ENCODE results near the gene RNF5. TPM values are rescaled to one million over a fixed set of nuclear protein-coding genes. Genes with fewer than 3 reads are reported as not detected.

RNF5 gene
- total and polyA plus RNA-seq, 10 of the 15 experiments (the other 5 are each of a cell fraction or from before 2014, with no cell fraction given): 31.4 to 114 (median 62.8) TPM

DNA sequence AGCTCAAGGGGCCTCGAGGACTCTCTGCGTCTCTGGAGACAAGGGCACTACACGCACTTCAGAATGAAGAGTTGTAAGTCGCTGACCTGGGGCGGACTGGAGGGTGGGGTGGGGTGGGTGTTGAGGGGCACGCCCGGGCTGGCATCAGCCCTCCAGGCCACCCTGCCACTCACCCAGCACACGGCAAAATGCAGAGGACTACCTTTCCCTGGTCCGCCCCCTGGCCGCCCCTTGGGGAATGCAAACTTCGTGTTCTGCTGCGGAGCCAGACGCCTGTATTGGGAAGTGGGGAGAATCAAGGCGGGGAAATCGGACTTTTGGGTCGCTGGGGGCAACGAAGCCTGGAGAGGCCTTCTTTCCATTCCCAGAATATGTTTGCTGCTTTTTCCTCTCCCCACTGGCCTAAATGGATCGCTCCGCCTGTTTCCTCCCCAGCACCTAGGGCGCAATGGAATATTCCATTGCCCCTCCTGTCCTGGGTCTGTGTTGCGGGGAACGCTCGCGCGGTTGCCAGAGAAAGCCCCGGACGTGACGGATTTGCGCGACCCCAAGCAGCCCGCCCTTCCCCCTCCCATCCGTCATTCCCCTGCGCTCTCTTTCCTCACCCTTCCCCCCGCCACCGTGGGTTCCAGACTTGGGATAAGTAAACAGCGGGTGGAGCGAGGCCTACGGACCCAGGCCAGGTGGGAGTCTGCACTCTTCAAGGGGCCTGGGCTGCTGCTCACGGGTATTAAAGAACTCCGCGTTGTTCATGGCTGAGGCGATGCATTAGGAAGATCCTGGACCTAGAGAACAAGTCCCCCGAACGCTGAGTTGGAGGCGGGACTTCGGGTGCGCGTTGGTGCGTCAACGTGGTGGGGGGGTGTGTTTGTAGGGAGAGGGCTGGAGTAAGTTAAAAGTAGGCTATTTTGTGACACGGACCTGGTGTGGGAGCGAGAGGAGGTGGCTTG lies 24.4 kb upstream of the RNF5 start, which contains the start of gene PPT2 (continued):
- no peak for TF ChIP-seq KDM1A (IDR thresholded peaks at IDR 0.05; ENCODE audit: borderline replicate concordance)
- peak; percentile 75 for TF ChIP-seq GABPA (IDR thresholded peaks at IDR 0.05; ENCODE audit: low read depth)
- peak; percentile 82 for TF ChIP-seq BHLHE40 (IDR thresholded peaks at IDR 0.05; ENCODE audit: borderline replicate concordance in 1 of 2, low read depth in 2 of 2, low read length in 1 of 2)
- TF ChIP-seq DPF2 (IDR thresholded peaks at IDR 0.05): no peak
- TF ChIP-seq, protein P1, sequence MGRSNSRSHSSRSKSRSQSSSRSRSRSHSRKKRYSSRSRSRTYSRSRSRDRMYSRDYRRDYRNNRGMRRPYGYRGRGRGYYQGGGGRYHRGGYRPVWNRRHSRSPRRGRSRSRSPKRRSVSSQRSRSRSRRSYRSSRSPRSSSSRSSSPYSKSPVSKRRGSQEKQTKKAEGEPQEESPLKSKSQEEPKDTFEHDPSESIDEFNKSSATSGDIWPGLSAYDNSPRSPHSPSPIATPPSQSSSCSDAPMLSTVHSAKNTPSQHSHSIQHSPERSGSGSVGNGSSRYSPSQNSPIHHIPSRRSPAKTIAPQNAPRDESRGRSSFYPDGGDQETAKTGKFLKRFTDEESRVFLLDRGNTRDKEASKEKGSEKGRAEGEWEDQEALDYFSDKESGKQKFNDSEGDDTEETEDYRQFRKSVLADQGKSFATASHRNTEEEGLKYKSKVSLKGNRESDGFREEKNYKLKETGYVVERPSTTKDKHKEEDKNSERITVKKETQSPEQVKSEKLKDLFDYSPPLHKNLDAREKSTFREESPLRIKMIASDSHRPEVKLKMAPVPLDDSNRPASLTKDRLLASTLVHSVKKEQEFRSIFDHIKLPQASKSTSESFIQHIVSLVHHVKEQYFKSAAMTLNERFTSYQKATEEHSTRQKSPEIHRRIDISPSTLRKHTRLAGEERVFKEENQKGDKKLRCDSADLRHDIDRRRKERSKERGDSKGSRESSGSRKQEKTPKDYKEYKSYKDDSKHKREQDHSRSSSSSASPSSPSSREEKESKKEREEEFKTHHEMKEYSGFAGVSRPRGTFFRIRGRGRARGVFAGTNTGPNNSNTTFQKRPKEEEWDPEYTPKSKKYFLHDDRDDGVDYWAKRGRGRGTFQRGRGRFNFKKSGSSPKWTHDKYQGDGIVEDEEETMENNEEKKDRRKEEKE (IDR thresholded peaks at IDR 0.05): peak; percentile 80
- no peak for TF ChIP-seq NFIC (IDR thresholded peaks at IDR 0.05; ENCODE audit: low read depth, low read length)
- no peak for TF ChIP-seq ZSCAN29 (IDR thresholded peaks at IDR 0.05)
- 0 out of 2 replicates have a peak, but pooled peaks have one; percentile 20 for TF ChIP-seq GATAD2B (conservative IDR thresholded peaks at IDR 0.05; ENCODE audit: low read depth)
- 0 out of 2 replicates have a peak, but pooled peaks have one; percentile 8 for TF ChIP-seq SMC3 (IDR thresholded peaks at IDR 0.05; ENCODE audit: borderline replicate concordance, low read length)
- TF ChIP-seq NR2F1 (conservative IDR thresholded peaks at IDR 0.05): no peak
- no peak for TF ChIP-seq PAX5 (IDR thresholded peaks at IDR 0.05; ENCODE audit: borderline replicate concordance, low read depth, low read length)
- TF ChIP-seq, protein P2, sequence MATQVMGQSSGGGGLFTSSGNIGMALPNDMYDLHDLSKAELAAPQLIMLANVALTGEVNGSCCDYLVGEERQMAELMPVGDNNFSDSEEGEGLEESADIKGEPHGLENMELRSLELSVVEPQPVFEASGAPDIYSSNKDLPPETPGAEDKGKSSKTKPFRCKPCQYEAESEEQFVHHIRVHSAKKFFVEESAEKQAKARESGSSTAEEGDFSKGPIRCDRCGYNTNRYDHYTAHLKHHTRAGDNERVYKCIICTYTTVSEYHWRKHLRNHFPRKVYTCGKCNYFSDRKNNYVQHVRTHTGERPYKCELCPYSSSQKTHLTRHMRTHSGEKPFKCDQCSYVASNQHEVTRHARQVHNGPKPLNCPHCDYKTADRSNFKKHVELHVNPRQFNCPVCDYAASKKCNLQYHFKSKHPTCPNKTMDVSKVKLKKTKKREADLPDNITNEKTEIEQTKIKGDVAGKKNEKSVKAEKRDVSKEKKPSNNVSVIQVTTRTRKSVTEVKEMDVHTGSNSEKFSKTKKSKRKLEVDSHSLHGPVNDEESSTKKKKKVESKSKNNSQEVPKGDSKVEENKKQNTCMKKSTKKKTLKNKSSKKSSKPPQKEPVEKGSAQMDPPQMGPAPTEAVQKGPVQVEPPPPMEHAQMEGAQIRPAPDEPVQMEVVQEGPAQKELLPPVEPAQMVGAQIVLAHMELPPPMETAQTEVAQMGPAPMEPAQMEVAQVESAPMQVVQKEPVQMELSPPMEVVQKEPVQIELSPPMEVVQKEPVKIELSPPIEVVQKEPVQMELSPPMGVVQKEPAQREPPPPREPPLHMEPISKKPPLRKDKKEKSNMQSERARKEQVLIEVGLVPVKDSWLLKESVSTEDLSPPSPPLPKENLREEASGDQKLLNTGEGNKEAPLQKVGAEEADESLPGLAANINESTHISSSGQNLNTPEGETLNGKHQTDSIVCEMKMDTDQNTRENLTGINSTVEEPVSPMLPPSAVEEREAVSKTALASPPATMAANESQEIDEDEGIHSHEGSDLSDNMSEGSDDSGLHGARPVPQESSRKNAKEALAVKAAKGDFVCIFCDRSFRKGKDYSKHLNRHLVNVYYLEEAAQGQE (IDR thresholded peaks at IDR 0.05; ENCODE audit: low read depth, low read length): no peak
- TF ChIP-seq CREM (IDR thresholded peaks at IDR 0.05; ENCODE audit: low read depth): peak; percentile 97
- 0 out of 2 replicates have a peak, but pooled peaks have one; percentile 12 for TF ChIP-seq YY1 (IDR thresholded peaks at IDR 0.05; ENCODE audit: low read depth, low read length)
- TF ChIP-seq SRF (IDR thresholded peaks at IDR 0.05; ENCODE audit: low read depth in 2 of 2, low read length in 2 of 2): peak in 1 of 2 experiments; percentile 68; a peak in 1 of 4 replicates
- TF ChIP-seq RCOR1 (conservative IDR thresholded peaks at IDR 0.05; ENCODE audit: low read depth, low read length): no peak
- no peak for TF ChIP-seq WRNIP1 (IDR thresholded peaks at IDR 0.05; ENCODE audit: borderline replicate concordance, low read depth, low read length)
- TF ChIP-seq TCF7 (IDR thresholded peaks at IDR 0.05; ENCODE audit: borderline replicate concordance): no peak
- no peak for TF ChIP-seq FOS (IDR thresholded peaks at IDR 0.05; ENCODE audit: borderline replicate concordance, extremely low read depth, insufficient read length)
- TF ChIP-seq, protein P3, sequence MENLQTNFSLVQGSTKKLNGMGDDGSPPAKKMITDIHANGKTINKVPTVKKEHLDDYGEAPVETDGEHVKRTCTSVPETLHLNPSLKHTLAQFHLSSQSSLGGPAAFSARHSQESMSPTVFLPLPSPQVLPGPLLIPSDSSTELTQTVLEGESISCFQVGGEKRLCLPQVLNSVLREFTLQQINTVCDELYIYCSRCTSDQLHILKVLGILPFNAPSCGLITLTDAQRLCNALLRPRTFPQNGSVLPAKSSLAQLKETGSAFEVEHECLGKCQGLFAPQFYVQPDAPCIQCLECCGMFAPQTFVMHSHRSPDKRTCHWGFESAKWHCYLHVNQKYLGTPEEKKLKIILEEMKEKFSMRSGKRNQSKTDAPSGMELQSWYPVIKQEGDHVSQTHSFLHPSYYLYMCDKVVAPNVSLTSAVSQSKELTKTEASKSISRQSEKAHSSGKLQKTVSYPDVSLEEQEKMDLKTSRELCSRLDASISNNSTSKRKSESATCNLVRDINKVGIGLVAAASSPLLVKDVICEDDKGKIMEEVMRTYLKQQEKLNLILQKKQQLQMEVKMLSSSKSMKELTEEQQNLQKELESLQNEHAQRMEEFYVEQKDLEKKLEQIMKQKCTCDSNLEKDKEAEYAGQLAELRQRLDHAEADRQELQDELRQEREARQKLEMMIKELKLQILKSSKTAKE (IDR thresholded peaks at IDR 0.05; ENCODE audit: low read depth, poor library complexity, severe bottlenecking): no peak
- TF ChIP-seq MEF2A (IDR thresholded peaks at IDR 0.05; ENCODE audit: insufficient read depth, low read depth, low read length): no peak
- TF ChIP-seq TCF3 (IDR thresholded peaks at IDR 0.05; ENCODE audit: borderline replicate concordance, insufficient read depth, low read depth, low read length): no peak

Measured in GM12878 (cell line).